Right cardiac atrium (tissue), 5 donors: Measurements from ENCODE around the gene ADAMTS13. TPM values are rescaled to one million over a fixed set of nuclear protein-coding genes. Genes with fewer than 3 reads are reported as not detected.

ENCODE experiments used
- ATAC-seq, 2 donors: fragments of 200-7000 bp; cut with Tn5 transposase; one replicate each; pipeline versions ENCODE4 v1.8.0 to v1.9.1; 2020; ENCODE audit warnings: moderate library complexity in 2 of 2, mild to moderate bottlenecking in 1 of 2
- DNase-seq, 3 donors: peaks; one replicate each; pipeline ENCODE4 v3.0.0-alpha.2; 2020
- H3K27ac ChIP-seq: one replicate; pipeline ENCODE4 v1.5.1; 2013; ENCODE audit warnings: mild to moderate bottlenecking, low read length, control low read depth, moderate library complexity
- H3K27me3 ChIP-seq: one replicate; pipeline ENCODE4 v1.6.1; 2013; ENCODE audit not compliant: control insufficient read depth, insufficient read depth
- H3K4me1 ChIP-seq: one replicate; pipeline ENCODE4 v1.6.1; 2013; ENCODE audit warnings: low read length; ENCODE audit not compliant: control insufficient read depth, insufficient read depth
- H3K4me3 ChIP-seq: one replicate; pipeline ENCODE4 v1.5.1; 2013; ENCODE audit warnings: low read length, control low read depth
- H3K9me3 ChIP-seq: one replicate; pipeline ENCODE4 v1.6.1; 2013; ENCODE audit warnings: low read length; ENCODE audit not compliant: control insufficient read depth
- WGBS: extraction: QIAGEN DNeasy Blood & Tissue Kit; methylation state at CpG from one replicate; pipeline ENCODE4 v1.1.7; 2013; 5-methylcytosine and 5-hydroxymethylcytosine counted together
- intact Hi-C, 4 donors: fragments of 100-400 bp; cut with DNase I; formaldehyde crosslinking; loops; one replicate each; pipeline versions ENCODE4 v1.11.0 to v1.14.0; 2022 to 2023
- polyA plus RNA-seq: library from polyadenylated mRNA; stranded (reverse); fragments of 200-250 nt; gene quantifications from one replicate; pipeline ENCODE4 v1.2.3, GENCODE V29; 2013
- total RNA-seq, 4 donors: library from RNA; stranded (reverse); fragmentation: NEBNext Ultra II Directional; extraction: Animal tissue kit (Norgen Biotek cat#: 25700); gene quantifications; one replicate each; pipeline ENCODE4 v1.2.1, GENCODE V29; 2021
- donor health status: healthy with polysubstance abuse.
- donor health status: DM: no; HTN: yes; CAD: no.
- donor health status: DM: no; HTN: no; CAD: no.
- donor health status: DM: no; HTN: yes; CAD: no; lungs with severe emphysema.
- donor health status: DM: yes; HTN: yes; CAD: no.

The ADAMTS13 gene
- total and polyA plus RNA-seq, 5 donors: 2.1 to 4.6 (median 4.0) TPM

DNA sequence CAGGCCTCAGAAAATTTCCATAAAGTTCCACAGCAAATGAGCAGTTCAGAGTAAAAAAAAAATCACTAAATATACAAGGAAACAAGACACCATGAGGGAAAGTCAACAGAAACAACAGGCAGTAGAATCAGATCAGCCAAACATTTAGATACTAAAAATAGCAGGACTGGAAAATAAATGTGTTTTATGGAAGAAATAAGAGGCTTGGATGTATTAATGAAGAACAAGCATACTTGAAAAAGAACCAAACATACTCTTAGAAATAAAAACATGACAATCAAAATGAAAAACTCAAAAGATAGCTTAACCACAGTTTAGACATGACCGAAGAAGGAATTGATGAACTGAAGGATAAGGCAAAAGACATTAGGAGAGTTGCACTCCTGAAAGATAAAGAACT lies 79.9 kb downstream of the ADAMTS13 start:
- no peak overlapping the region for H3K4me3 ChIP-seq
- ATAC-seq (no peak), DNase-seq (no peak)
- no peaks in the 10 kb centered on the region for H3K27me3 ChIP-seq
- intact Hi-C loops: no loop called here
- peaks cover 3% of the 10 kb centered on the region for H3K4me1 ChIP-seq
- WGBS: 100% methylated on average over 1 of the region's 1 CpG
- no peak overlapping the region for H3K27ac ChIP-seq
- H3K9me3 ChIP-seq: peaks cover 1% of the 10 kb centered on the region

- DNase-seq (peak; percentile 39 to 61 (median 57)), ATAC-seq (peak; percentile 7 to 38)
- 73% methylated on average over 13 of the region's 13 CpGs for WGBS
- Histone ChIP-seq H3K27ac (peak overlapping the region; percentile 28), H3K4me3 (no peak overlapping the region), H3K4me1 (peaks cover 3% of the 10 kb centered on the region), H3K27me3 (no peaks in the 10 kb centered on the region), H3K9me3 (peaks cover 1% of the 10 kb centered on the region)
- intact Hi-C loops: no loop called here
Observed at GRCh38 chr9:133505186-133505830, 83.1 kb downstream of the ADAMTS13 start.

DNA sequence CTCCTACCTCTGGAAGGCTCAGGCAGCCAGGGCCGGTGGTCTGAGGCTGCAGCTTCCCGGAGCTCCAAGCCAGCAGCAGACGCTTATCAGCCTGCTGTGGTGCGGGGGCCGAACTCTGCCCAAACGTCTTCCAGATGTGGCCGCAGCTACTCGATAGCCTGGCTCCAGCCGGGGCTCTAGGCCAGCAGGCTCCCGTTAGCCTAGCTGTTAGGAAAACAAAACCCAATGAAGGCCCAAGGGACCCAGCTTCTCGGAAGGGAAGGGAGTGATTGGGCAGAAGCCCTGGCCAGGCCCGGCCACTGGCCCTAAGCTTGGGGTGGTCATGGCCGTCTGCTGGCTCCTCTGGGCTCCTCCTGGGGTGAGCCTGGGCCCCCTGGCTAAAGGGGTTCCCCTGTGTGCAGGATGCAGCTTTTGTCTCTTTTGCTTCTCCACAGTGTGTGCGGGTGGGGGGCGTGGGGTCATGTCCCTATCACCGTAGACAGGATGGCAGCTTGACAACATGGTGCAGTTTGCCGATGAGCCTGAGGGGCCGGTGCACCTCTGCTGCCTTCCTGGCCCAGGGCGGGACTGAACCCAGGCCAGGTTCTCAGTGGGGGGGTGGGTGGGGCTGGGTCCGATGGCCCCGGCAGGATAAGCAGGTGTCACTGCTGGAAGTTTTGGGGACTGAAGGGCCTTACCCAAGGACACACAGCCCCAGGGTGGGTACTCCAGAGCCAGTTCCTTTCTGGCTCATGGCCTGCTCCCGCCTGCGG lies 83.9 kb downstream of the ADAMTS13 start:
- Histone ChIP-seq H3K27me3 (no peaks in the 10 kb centered on the region), H3K4me1 (peaks cover 3% of the 10 kb centered on the region), H3K9me3 (peaks cover 1% of the 10 kb centered on the region), H3K4me3 (no peak overlapping the region), H3K27ac (peak overlapping the region; percentile 53)
- DNase-seq: peak; percentile 91 to 97 (median 95)
- intact Hi-C loops: no loop called here
- 44% methylated on average over 23 of the region's 23 CpGs for WGBS
- ATAC-seq: peak; percentile 81 to 86

GRCh38 chr9:133506653-133507038 lies 84.5 kb downstream of the ADAMTS13 start:
- DNase-seq (peak; percentile 87 to 94 (median 91)), ATAC-seq (peak; percentile 75 to 80)
- H3K27ac ChIP-seq: peak overlapping the region; percentile 1
- intact Hi-C loops: no loop called here
- WGBS: 59% methylated on average over 18 of the region's 18 CpGs
- H3K4me3 ChIP-seq: no peak overlapping the region
- no peaks in the 10 kb centered on the region for H3K27me3 ChIP-seq
- H3K4me1 ChIP-seq: peaks cover 3% of the 10 kb centered on the region
- peaks cover under 1% of the 10 kb centered on the region for H3K9me3 ChIP-seq

DNA sequence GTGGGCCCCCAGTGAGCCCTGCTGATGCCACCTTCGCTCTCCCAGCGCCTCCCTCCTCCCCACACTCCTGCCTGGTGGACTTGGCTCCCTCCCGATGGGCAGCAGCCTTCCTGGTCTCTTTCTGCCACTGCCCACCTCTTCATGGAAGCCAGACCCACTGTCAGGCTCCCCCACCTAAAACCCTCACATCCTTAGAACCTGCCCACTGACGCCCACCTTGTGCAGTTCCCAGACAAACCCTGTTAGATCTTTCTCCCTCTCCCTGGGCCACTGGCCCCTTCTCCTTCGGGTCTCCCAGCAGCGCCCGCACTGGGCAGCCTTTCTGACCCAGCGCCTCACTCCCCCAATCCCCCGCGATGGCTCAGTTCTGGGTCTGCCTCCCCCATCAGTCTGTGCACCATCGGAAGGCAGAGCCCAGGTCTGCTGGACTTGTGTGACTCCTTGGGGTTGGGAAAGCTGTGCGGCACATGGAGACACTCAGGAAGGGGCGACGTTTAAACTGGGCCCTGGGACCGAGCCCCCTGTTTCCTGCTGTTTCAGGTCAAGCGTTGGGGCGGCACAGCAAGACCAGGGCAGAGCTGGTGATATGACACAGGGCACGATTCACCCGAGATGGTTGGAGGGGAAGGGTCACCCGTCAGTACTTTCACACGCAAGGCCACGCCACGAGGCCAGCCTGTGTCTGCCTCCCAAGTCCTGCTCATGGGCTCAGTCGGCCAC lies 85.2 kb downstream of the ADAMTS13 start:
- H3K4me1 ChIP-seq: peaks cover 3% of the 10 kb centered on the region
- H3K9me3 ChIP-seq: no peaks in the 10 kb centered on the region
- H3K27ac ChIP-seq: no peak overlapping the region
- H3K27me3 ChIP-seq: no peaks in the 10 kb centered on the region
- WGBS: 92% methylated on average over 24 of the region's 24 CpGs
- H3K4me3 ChIP-seq: no peak overlapping the region
- intact Hi-C loops: no loop called here
- ATAC-seq: no peak
- DNase-seq: peak; percentile 10 to 53 (median 42)

GRCh38 chr9:133508046-133508445 lies 85.9 kb downstream of the ADAMTS13 start:
- ATAC-seq (no peak), DNase-seq (peak in 2 of 3 donors; percentile 6 to 41)
- H3K27me3 ChIP-seq: no peaks in the 10 kb centered on the region
- H3K9me3 ChIP-seq: no peaks in the 10 kb centered on the region
- H3K4me1 ChIP-seq: peaks cover 4% of the 10 kb centered on the region
- intact Hi-C loops: no loop called here
- H3K4me3 ChIP-seq: no peak overlapping the region
- 93% methylated on average over 8 of the region's 8 CpGs for WGBS
- H3K27ac ChIP-seq: no peak overlapping the region

Other genes with a start within 250 kb of the ADAMTS13 start
- not detected for gene OBP2B, start 213.1 kb upstream of the ADAMTS13 start, total RNA-seq
- gene OBP2B, start 213.1 kb upstream of the ADAMTS13 start, polyA plus RNA-seq: not detected
- gene ABO, start 147.2 kb upstream of the ADAMTS13 start, total RNA-seq: 1 to 10 TPM in 3 of 4 donors, under 1 TPM in 1; 0.66 to 2.0 (median 1.6) TPM
- 1.0 TPM for gene ABO, start 147.2 kb upstream of the ADAMTS13 start, polyA plus RNA-seq
- 10 to 100 TPM; 10.9 to 13.2 (median 11.9) TPM for gene SURF6, start 86.2 kb upstream of the ADAMTS13 start, total RNA-seq
- gene SURF6, start 86.2 kb upstream of the ADAMTS13 start, polyA plus RNA-seq: 13.9 TPM
- gene MED22, start 74.2 kb upstream of the ADAMTS13 start, total RNA-seq: 10 to 100 TPM; 19.0 to 22.7 (median 20.6) TPM
- 15.2 TPM for gene MED22, start 74.2 kb upstream of the ADAMTS13 start, polyA plus RNA-seq
- gene RPL7A, start 74.1 kb upstream of the ADAMTS13 start, total RNA-seq: 1,000 to 10,000 TPM in 3 of 4 donors, 100 to 1,000 TPM in 1; 973 to 1,213 (median 1,047) TPM
- gene RPL7A, start 74.1 kb upstream of the ADAMTS13 start, polyA plus RNA-seq: 1,455 TPM
- gene SURF1, start 65.9 kb upstream of the ADAMTS13 start, total RNA-seq: 10 to 100 TPM; 34.0 to 54.4 (median 43.1) TPM
- gene SURF1, start 65.9 kb upstream of the ADAMTS13 start, polyA plus RNA-seq: 98.8 TPM
- 10 to 100 TPM; 11.3 to 13.3 (median 12.5) TPM for gene SURF2, start 65.8 kb upstream of the ADAMTS13 start, total RNA-seq
- gene SURF2, start 65.8 kb upstream of the ADAMTS13 start, polyA plus RNA-seq: 23.4 TPM
- 100 to 1,000 TPM in 1 of 4 donors, 10 to 100 TPM in 3; 70.2 to 129 (median 91.5) TPM for gene SURF4, start 46.3 kb upstream of the ADAMTS13 start, total RNA-seq
- 67.2 TPM for gene SURF4, start 46.3 kb upstream of the ADAMTS13 start, polyA plus RNA-seq
- gene STKLD1, start 46.0 kb upstream of the ADAMTS13 start, total RNA-seq: 1 to 10 TPM in 1 of 4 donors, under 1 TPM in 2, not detected in 1; 0.31 to 1.0 (median 0.37) TPM
- 1.3 TPM for gene STKLD1, start 46.0 kb upstream of the ADAMTS13 start, polyA plus RNA-seq
- 10 to 100 TPM; 11.9 to 16.3 (median 15.0) TPM for gene REXO4, start 4.4 kb upstream of the ADAMTS13 start, total RNA-seq
- gene REXO4, start 4.4 kb upstream of the ADAMTS13 start, polyA plus RNA-seq: 10.5 TPM
- gene CACFD1, start 37.6 kb downstream of the ADAMTS13 start, total RNA-seq: 10 to 100 TPM; 10.8 to 13.9 (median 13.8) TPM
- gene CACFD1, start 37.6 kb downstream of the ADAMTS13 start, polyA plus RNA-seq: 12.8 TPM
- gene SLC2A6, start 56.7 kb downstream of the ADAMTS13 start, total RNA-seq: 1 to 10 TPM; 1.7 to 4.0 (median 3.6) TPM
- gene SLC2A6, start 56.7 kb downstream of the ADAMTS13 start, polyA plus RNA-seq: 3.7 TPM
- gene MYMK, start 102.6 kb downstream of the ADAMTS13 start, total RNA-seq: not detected
- gene MYMK, start 102.6 kb downstream of the ADAMTS13 start, polyA plus RNA-seq: not detected
- 10 to 100 TPM; 30.3 to 90.2 (median 47.1) TPM for gene ADAMTSL2, start 112.3 kb downstream of the ADAMTS13 start, total RNA-seq
- gene ADAMTSL2, start 112.3 kb downstream of the ADAMTS13 start, polyA plus RNA-seq: 37.3 TPM
- gene FAM163B, start 187.0 kb downstream of the ADAMTS13 start, total RNA-seq: 1 to 10 TPM; 1.2 to 5.4 (median 1.4) TPM
- 2.0 TPM for gene FAM163B, start 187.0 kb downstream of the ADAMTS13 start, polyA plus RNA-seq
- gene DBH, start 214.0 kb downstream of the ADAMTS13 start, total RNA-seq: under 1 TPM in 2 of 4 donors, not detected in 2; 0.09 to 0.14 TPM
- gene DBH, start 214.0 kb downstream of the ADAMTS13 start, polyA plus RNA-seq: 0.05 TPM